ENCODE measurements around the gene SIRPA.

Gene SIRPA

DNA sequence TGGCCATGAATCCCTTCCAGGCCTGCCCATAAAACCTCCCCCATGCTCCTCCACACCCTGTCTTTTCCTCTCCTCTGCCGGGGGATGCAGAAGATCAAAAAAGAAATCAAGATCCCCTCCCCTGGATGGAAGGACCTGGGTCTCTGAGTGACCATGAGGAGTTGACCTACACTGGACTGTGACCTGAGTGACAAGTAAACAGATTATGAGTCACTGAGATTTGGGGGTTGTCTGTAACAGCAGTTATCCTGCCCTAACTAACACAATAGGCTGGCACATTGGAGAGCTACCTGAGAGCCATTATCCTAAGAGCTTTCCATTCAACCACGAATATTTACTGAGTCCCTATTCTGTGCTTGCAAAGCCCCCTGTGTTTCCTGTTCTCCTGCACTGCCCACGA is 28.4 kb upstream of the SIRPA start:
- in situ Hi-C loops (cut with MboI; ENCODE audit: low pct_unique_long_range_greater_than_20kb, low sequenced_read_pairs, unreplicated experiment): no loop called here
- TF ChIP-seq CTCF (IDR thresholded peaks at IDR 0.05; ENCODE audit: extremely low read depth, insufficient read depth, missing control alignments): no peak
- no peak for DNase-seq (ENCODE audit: low spot score)

DNA sequence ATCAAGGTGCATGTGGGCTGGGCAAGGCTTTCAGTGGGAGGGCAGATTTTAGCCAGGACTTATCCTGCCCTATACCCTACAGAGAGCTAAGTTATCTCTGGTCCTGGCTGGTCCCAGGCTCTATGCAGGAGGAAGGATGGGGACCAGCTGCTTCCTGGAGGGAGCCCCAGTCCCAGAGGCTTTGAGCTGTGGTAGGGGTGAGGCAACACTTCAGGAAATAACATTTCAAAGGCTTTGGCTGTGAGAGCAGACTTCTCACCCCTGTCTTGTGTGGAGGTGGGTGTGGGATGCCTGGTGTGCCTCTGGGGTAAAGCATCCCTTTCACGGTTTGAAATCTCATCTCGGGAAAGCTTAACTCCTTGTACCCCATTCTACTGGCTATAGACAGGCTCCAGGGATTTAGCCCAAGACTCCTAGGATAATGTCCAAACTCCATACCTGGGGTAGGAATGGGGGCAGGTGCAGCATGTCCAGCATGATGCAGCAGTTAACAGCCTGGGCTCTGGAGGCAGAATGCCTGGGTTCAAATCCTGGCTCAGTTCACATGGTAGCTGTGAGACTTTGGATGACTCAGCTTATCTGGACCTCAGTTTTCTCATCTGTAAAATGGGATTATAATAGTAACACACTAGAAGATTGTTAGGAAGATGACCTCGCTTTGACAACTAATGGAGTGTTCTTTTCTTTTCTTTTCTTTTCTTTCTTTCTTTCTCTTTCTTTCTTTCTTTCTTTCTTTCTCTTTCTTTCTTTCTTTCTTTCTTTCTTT is 27.5 kb upstream of the SIRPA start:
- in situ Hi-C loops (cut with MboI; ENCODE audit: low pct_unique_long_range_greater_than_20kb, low sequenced_read_pairs, unreplicated experiment): no loop called here
- DNase-seq (ENCODE audit: low spot score): no peak
- no peak for TF ChIP-seq CTCF (IDR thresholded peaks at IDR 0.05; ENCODE audit: extremely low read depth, insufficient read depth, missing control alignments)

DNA sequence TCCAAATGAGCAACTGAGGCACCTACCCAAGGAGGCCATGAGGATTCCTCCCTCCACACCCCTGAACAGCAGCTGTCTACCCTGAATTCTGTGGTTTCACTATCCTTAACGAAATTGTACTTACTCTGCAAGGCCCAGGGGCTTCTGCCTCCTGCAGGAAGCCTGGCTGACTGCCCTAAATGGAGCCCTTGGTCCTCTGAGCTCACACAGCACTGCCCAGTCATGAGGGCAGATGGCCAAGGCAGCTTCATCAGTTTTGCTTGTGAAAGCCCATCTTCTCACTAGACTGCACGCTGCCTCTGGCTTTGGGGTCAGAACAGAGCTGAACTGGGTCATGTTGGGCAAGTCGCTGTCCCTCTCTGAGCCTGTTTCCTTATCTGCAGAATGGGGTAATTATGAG is 26.4 kb upstream of the SIRPA start:
- in situ Hi-C loops (cut with MboI; ENCODE audit: low pct_unique_long_range_greater_than_20kb, low sequenced_read_pairs, unreplicated experiment): no loop called here
- DNase-seq (ENCODE audit: low spot score): no peak
- no peak for TF ChIP-seq CTCF (IDR thresholded peaks at IDR 0.05; ENCODE audit: extremely low read depth, insufficient read depth, missing control alignments)

GRCh38 chr20:1870323-1870722 is 24.9 kb upstream of the SIRPA start:
- TF ChIP-seq CTCF (IDR thresholded peaks at IDR 0.05; ENCODE audit: extremely low read depth, insufficient read depth, missing control alignments): no peak
- in situ Hi-C loops (cut with MboI; ENCODE audit: low pct_unique_long_range_greater_than_20kb, low sequenced_read_pairs, unreplicated experiment): no loop called here
- no peak for DNase-seq (ENCODE audit: low spot score)

DNA sequence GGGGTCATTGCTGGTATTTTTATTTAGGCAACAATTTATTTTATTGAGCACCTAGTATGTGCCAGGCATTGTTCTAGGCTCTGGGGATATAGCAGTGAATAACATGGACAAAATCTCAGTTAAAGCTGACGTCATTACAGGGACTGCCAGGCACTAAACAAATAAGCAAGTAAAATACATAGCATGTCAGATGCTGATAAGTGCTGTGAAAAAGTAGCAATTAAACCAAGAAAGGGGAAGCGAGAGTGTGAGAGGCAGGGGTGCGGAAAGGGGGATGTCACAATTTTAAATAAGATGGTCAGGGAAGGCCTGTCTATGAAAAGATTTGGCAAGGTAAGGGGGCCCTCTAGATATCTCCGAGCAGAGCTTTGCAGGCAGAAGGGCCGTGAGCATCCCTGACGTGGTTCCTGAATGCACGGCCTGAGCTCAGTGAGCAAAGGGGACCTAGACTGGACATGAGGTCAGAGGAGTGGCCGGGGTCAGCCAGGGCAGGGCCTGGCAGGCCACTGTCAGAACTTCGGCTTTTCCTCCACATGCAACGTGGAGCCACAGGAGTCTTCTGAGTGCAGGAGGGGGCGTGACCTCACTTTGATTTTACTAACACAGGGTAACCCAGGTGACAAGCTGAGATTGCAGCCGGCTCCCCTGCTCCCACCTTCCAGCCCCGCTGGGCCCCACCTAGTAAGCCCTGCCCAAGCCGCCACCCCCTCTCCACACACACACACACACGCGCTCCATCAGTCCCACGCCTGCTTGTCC is 24.2 kb upstream of the SIRPA start:
- peak; percentile 13 for TF ChIP-seq CTCF (IDR thresholded peaks at IDR 0.05; ENCODE audit: extremely low read depth, insufficient read depth, missing control alignments)

GRCh38 chr20:1871807-1872458 is 23.3 kb upstream of the SIRPA start:
- in situ Hi-C loops (cut with MboI; ENCODE audit: low pct_unique_long_range_greater_than_20kb, low sequenced_read_pairs, unreplicated experiment): no loop called here
- no peak for DNase-seq (ENCODE audit: low spot score)
- no peak for TF ChIP-seq CTCF (IDR thresholded peaks at IDR 0.05; ENCODE audit: extremely low read depth, insufficient read depth, missing control alignments)

More for the DNA sequence above, 24.2 kb upstream of the SIRPA start:
- peak; percentile 61 for DNase-seq (ENCODE audit: low spot score)
- in situ Hi-C loops (cut with MboI; ENCODE audit: low pct_unique_long_range_greater_than_20kb, low sequenced_read_pairs, unreplicated experiment): no loop called here

Data from GM13977 (cell line).